Erythroblast (primary cell): ENCODE results near the gene RASGRP2.

Experiments used
- DNase-seq, 2 experiments: peaks; one replicate each; lab custom pipeline; 2025; lab: John Stamatoyannopoulos, UW
- GATA1 ChIP-seq: IDR thresholded peaks from 2 replicates; pipeline ENCODE4 v1.6.1; 2011; ENCODE audit warnings: low read depth, mild to moderate bottlenecking, control low read depth, low read length, moderate library complexity
- POLR2A ChIP-seq: IDR thresholded peaks from 2 replicates; pipeline ENCODE4 v1.6.1; 2011; ENCODE audit warnings: mild to moderate bottlenecking, low read length

Gene RASGRP2

DNA sequence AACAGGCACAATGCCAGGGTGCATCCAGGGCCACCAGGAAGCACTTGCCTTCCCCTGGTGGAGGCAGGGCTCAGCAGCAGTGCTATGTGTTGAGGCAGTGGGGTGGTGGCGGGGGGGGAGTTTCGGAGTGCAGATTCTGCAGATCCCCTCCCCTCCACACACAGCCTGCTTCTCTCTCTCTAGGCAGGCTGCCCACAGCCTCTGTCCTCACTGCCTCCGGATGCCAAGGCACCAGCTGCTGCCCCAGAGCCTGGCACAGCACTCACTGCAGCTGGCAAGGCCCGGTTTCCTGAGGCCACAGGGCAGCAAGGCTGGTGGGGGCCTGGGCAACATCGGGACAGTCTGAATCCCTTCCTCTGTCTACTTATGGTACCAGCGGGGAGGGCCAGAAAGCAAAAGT lies 56.7 kb downstream of the RASGRP2 start:
- no peak for TF ChIP-seq POLR2A
- no peak for TF ChIP-seq GATA1
- DNase-seq: no peak

DNA sequence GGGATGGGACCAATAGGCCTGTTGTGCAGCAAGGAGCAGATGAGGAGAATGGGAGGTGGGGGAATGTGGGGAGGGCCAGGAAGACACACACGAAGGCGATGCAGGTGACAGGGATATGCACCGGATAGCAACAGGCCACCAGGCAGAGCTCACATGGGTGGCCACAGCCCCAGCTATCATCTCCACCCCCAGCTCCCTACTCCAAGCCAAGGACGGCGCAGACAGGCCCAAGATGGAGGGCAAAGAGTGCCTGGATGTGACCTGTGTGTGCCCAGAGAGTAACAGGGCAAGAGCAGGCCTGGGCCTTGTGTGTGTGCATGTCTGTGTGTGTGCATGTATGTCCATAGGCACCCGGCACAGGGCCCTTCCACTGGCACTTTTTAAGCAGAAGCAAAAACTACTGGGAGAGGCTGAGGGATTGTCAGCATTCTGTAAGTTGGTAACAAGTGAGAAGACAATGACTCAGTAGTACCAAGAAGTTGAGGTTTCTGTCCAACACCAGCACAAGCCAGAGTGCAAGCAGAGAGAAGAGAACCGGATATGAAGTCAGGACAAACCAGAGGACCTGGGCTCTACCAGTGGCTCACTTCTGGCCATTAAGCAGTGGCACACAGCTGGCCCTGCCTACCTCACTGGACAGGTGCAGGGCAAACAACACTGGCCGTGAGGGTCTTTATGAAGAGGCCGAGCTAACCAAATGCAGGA lies 57.3 kb downstream of the RASGRP2 start:
- TF ChIP-seq POLR2A: no peak
- no peak for TF ChIP-seq GATA1
- DNase-seq: no peak

DNA sequence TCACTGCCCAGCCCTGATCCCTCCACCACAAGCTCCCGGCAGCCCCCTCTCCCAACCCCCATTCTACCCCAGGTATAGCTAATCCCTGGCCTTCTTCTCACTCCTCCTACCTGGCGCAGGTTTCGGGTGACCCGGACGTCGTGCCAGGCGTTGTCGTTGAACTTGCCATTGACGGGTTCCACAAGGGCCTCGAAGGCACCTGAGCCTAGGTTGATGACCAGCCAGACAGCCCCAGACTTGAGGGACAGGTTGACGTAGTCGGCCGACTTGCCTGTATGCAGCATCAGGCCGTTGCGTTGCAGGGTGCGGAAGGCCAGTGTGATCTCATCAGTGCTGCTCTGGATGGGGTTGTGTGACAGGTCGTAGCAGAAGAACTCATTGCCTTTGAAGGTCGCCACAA lies 58.4 kb downstream of the RASGRP2 start:
- TF ChIP-seq GATA1 (no peak), POLR2A (no peak)

DNA sequence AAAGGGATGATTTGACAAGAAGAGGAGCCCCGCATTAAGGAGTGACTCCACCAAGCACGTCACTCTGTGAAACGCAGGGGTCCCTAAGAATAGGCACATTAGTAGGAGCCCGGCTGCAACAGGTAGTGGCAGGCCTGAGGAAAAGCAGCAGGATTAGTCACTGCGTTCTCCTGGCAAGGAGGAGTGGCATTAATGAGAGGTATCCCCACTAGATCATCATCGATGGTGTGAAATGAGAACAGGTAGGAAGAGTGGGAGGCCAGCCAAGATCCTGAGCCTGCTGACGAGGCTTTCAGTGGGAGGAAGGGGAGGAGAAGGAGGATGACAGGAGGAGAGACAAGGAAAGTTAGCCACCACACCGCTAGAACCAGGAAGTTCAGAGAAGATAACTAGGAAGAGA lies 59.6 kb downstream of the RASGRP2 start:
- no peak for DNase-seq
- TF ChIP-seq GATA1: no peak
- TF ChIP-seq POLR2A: no peak

More for the DNA sequence above, 58.4 kb downstream of the RASGRP2 start:
- DNase-seq: no peak

DNA sequence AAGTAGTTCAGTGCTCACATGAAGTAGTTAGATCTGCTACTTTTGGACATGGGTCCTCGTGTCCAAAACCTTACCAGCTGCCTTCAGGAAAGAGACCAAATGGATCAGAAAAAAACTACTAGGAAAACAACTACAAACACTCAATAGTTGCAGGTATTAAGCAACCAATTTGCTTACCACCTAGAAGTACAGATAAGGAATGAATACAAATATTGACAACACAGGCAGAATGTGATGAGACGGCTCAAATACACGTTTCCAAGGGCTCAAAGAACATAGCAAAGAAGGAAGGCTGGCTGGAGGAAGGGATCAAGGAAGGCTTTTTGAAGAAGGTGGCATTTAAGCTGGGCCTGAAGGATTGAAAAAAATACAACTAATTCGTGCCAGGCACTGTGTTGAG lies 62.8 kb downstream of the RASGRP2 start:
- no peak for DNase-seq
- no peak for TF ChIP-seq GATA1
- TF ChIP-seq POLR2A: no peak

DNA sequence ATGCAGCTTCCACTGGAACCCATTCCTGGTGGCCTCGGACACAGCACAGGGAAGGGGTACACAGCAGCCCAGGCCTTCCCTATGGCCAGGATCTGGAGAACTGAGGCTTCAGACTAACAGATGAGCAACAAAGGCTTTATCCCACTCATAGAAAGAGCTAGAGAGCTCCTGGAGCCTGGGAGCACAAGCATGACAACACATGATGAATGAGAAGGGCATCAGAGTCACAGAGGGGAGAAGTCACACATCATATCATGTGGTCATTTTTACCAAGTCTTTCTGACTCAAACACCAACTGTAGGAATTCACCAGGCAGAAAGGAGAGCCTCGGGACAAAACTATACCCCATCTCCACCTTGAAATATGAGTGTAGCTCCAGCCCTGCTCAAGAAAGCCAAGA lies 64.1 kb downstream of the RASGRP2 start:
- DNase-seq: no peak
- TF ChIP-seq GATA1: no peak
- no peak for TF ChIP-seq POLR2A

DNA sequence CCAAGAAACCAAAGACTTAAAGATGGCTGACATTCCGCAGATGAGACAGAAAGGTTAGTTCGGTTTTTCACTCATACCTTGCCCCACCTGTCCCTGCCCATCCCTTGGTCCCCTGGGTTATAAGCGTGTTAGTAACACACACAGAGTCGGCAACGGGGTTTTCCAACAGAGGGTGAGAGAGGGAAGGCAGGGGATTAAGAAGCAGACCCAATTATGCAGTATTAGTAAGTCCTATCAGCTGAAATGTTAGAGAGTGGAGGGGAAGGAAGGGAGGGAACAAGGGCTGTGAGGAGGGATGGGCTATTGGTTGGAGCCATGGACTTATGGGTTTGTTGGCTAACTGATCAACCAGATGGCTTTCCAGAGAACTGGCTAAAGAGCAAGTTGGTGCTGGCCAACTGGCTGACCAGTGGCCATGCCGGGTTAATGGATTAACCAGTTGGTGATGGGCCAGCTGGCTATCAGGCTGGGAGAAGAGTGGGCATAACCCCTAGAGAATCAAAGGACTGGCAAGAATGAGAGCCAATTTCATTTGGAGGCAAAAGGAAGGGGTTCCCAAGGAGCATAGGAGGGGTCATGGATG lies 66.4 kb downstream of the RASGRP2 start:
- no peak for DNase-seq
- TF ChIP-seq POLR2A (no peak), GATA1 (no peak)
